Neural cell (in vitro differentiated cells): ENCODE results near the gene LRRC15. TPM values are rescaled to one million over a fixed set of nuclear protein-coding genes. Genes with fewer than 3 reads are reported as not detected.

Experiments
- H2AFZ ChIP-seq: fragments of 200-600, 300-800 bp; sonication (generic), shearing (Covaris generic); 2 replicates; pipeline ENCODE4 v1.6.0; 2014; ENCODE audit warnings: low read depth, mild to moderate bottlenecking, antibody characterized with exemption, low read length, moderate library complexity
- H3F3A ChIP-seq: fragments of 200-600 bp; shearing (Covaris generic); 2 replicates; pipeline ENCODE4 v1.6.1; 2016; ENCODE audit warnings: mild to moderate bottlenecking, moderate library complexity, mixed read lengths, antibody characterized with exemption, low read length; ENCODE audit not compliant: insufficient read depth, poor library complexity, severe bottlenecking
- H3K27ac ChIP-seq: fragments of 200-600, 300-800 bp; sonication (generic), shearing (Covaris generic); 2 replicates; pipeline ENCODE4 v1.5.1; 2014; ENCODE audit warnings: mild to moderate bottlenecking, low read length, moderate library complexity
- H3K27me3 ChIP-seq: fragments of 300-800, 200-600 bp; sonication (generic), shearing (Covaris generic); 2 replicates; pipeline ENCODE4 v1.6.0; 2014; ENCODE audit warnings: mild to moderate bottlenecking, low read depth, low read length, moderate library complexity; ENCODE audit not compliant: insufficient read depth
- H3K36me3 ChIP-seq: fragments of 300-800, 200-600 bp; sonication (generic), shearing (Covaris generic); 2 replicates; pipeline ENCODE4 v1.5.1; 2014; ENCODE audit warnings: mild to moderate bottlenecking, antibody characterized with exemption, low read length, moderate library complexity; ENCODE audit not compliant: insufficient read depth
- H3K4me2 ChIP-seq: fragments of 300-800, 200-600 bp; sonication (generic), shearing (Covaris generic); 2 replicates; pipeline ENCODE4 v1.6.0; 2014; ENCODE audit warnings: mild to moderate bottlenecking, low read length
- H3K4me3 ChIP-seq: fragments of 300-800, 200-600 bp; sonication (generic), shearing (Covaris generic); 2 replicates; pipeline ENCODE4 v1.5.1; 2014; ENCODE audit warnings: mild to moderate bottlenecking, low read length, moderate library complexity
- H3K79me2 ChIP-seq: fragments of 200-600 bp; shearing (Covaris generic); replicated peaks from 2 replicates; pipeline ENCODE4 v1.6.0; 2014; ENCODE audit warnings: mild to moderate bottlenecking, low read length, moderate library complexity; ENCODE audit not compliant: insufficient read depth
- H3K9ac ChIP-seq: fragments of 300-800, 200-600 bp; sonication (generic), shearing (Covaris generic); 2 replicates; pipeline ENCODE4 v1.6.1; 2016; ENCODE audit warnings: mild to moderate bottlenecking, low read length, mixed read lengths
- H3K9me2 ChIP-seq: fragments of 200-600 bp; shearing (Covaris generic); 2 replicates; pipeline ENCODE4 v1.6.1; 2016; ENCODE audit warnings: mild to moderate bottlenecking, low read length, mixed read lengths; ENCODE audit not compliant: insufficient read depth
- H3K9me3 ChIP-seq: fragments of 200-600, 300-800 bp; sonication (generic), shearing (Covaris generic); 2 replicates; pipeline ENCODE4 v1.6.1; 2016; ENCODE audit warnings: mild to moderate bottlenecking, mixed run types, low read length, moderate library complexity, mixed read lengths
- H4K20me1 ChIP-seq: fragments of 200-600 bp; shearing (Covaris generic); 2 replicates; pipeline ENCODE4 v1.6.1; 2016; ENCODE audit warnings: mild to moderate bottlenecking, mixed run types; ENCODE audit not compliant: insufficient read depth
- CTCF ChIP-seq: fragments of 450-650 bp; IDR thresholded peaks from 2 replicates; pipeline ENCODE4 v1.5.1; 2014; ENCODE audit warnings: antibody characterized with exemption, mild to moderate bottlenecking, moderate library complexity; ENCODE audit not compliant: poor library complexity, severe bottlenecking
- EP300 ChIP-seq: fragments of 450-650 bp; conservative IDR thresholded peaks from 2 replicates; pipeline ENCODE4 v1.6.1; 2014; ENCODE audit warnings: antibody characterized with exemption, mild to moderate bottlenecking, moderate library complexity; ENCODE audit not compliant: poor library complexity, severe bottlenecking
- EZH2 ChIP-seq: fragments of 200-600, 300-800 bp; shearing (Covaris generic), sonication (generic); IDR thresholded peaks from 2 replicates; pipeline ENCODE4 v1.6.1; 2014; ENCODE audit warnings: antibody characterized with exemption, low read length, borderline replicate concordance, mild to moderate bottlenecking; ENCODE audit not compliant: insufficient read depth, poor library complexity, severe bottlenecking
- MXI1 ChIP-seq: fragments of 450-650 bp; conservative IDR thresholded peaks from 2 replicates; pipeline ENCODE4 v1.6.1; 2014; ENCODE audit warnings: antibody characterized with exemption, mild to moderate bottlenecking; ENCODE audit not compliant: poor library complexity, severe bottlenecking
- POLR2AphosphoS5 ChIP-seq: IDR thresholded peaks from 2 replicates; pipeline ENCODE4 v1.6.1; 2012
- RAD21 ChIP-seq: fragments of 450-650 bp; conservative IDR thresholded peaks from 2 replicates; pipeline ENCODE4 v1.6.1; 2014; ENCODE audit warnings: antibody characterized with exemption, mild to moderate bottlenecking, moderate library complexity
- REST ChIP-seq: IDR thresholded peaks from 2 replicates; pipeline ENCODE4 v1.6.1; 2012; ENCODE audit warnings: borderline replicate concordance
- SMC3 ChIP-seq: fragments of 450-650 bp; conservative IDR thresholded peaks from 2 replicates; pipeline ENCODE4 v1.6.1; 2014; ENCODE audit warnings: antibody characterized with exemption, mild to moderate bottlenecking, moderate library complexity; ENCODE audit not compliant: poor library complexity
- TAF1 ChIP-seq: IDR thresholded peaks from 2 replicates; pipeline ENCODE4 v1.6.1; 2012; ENCODE audit warnings: low read depth
- polyA plus RNA-seq: library from polyadenylated mRNA; depleted of rRNA; stranded (reverse); fragments of >200 nt; gene quantifications from 2 replicates; pipeline ENCODE4 v1.2.3, GENCODE V29; 2014

LRRC15 gene
- polyA plus RNA-seq, 1 donor from 2014 or later = not detected

- no peak overlapping the region for H3K9ac ChIP-seq
- no peak overlapping the region for H2AFZ ChIP-seq
- TF ChIP-seq EZH2 (no peak), SMC3 (peak; percentile 99), MXI1 (peak; percentile 46), POLR2AphosphoS5 (no peak), REST (no peak), EP300 (peak; percentile 15), RAD21 (peak; percentile 100), TAF1 (no peak), CTCF (peak; percentile 99)
Observed at GRCh38 chr3:194333212-194333980, 36.1 kb downstream of the LRRC15 start.

GRCh38 chr3:194332858-194333211, 36.7 kb downstream of the LRRC15 start:
- TF ChIP-seq REST (no peak), POLR2AphosphoS5 (no peak)
- Histone ChIP-seq H3K36me3 (no peaks in the 10 kb centered on the region), H2AFZ (no peak overlapping the region), H3K27me3 (peaks cover 25% of the 10 kb centered on the region), H3K9ac (no peak overlapping the region), H4K20me1 (no peaks in the 10 kb centered on the region), H3K9me2 (no peaks in the 10 kb centered on the region), H3K4me2 (no peak overlapping the region), H3K27ac (no peak overlapping the region), H3F3A (no peaks in the 10 kb centered on the region), H3K79me2 (no peaks in the 10 kb centered on the region), H3K9me3 (no peaks in the 10 kb centered on the region), H3K4me3 (no peak overlapping the region)

More at GRCh38 chr3:194333212-194333980, 36.1 kb downstream of the LRRC15 start:
- Histone ChIP-seq H3F3A (no peaks in the 10 kb centered on the region), H3K79me2 (no peaks in the 10 kb centered on the region), H3K36me3 (no peaks in the 10 kb centered on the region), H3K27ac (no peak overlapping the region), H3K9me2 (no peaks in the 10 kb centered on the region), H3K27me3 (peaks cover 25% of the 10 kb centered on the region), H3K4me3 (peak overlapping the region; percentile 66), H3K4me2 (no peak overlapping the region), H3K9me3 (no peaks in the 10 kb centered on the region), H4K20me1 (no peaks in the 10 kb centered on the region)
